GM23338 (cell line): ENCODE measurements around the gene SHANK1. TPM values are rescaled to one million over a fixed set of nuclear protein-coding genes. Genes with fewer than 3 reads are reported as not detected.

ENCODE experiments used
- ATAC-seq: fragments of 200-7000 bp; cut with Tn5 transposase; 3 replicates; pipeline ENCODE4 v1.9.1; 2020
- DNase-seq: peaks from one replicate; pipeline ENCODE4 v3.0.0-alpha.2; 2015; ENCODE audit warnings: low spot score
- H2AFZ ChIP-seq: fragments of 200-600 bp; sonication (generic); 2 replicates; pipeline ENCODE4 v1.8.0; 2016; ENCODE audit warnings: antibody characterized with exemption, mild to moderate bottlenecking, moderate library complexity
- H3F3A ChIP-seq: fragments of 200-600 bp; sonication (generic); replicated peaks from 2 replicates; pipeline ENCODE4 v1.8.0; 2017; ENCODE audit warnings: antibody characterized with exemption, mixed run types, low read depth
- H3K27ac ChIP-seq: fragments of 200-600 bp; sonication (generic); 2 replicates; pipeline ENCODE4 v1.6.1; 2016; ENCODE audit warnings: low read depth
- H3K27me3 ChIP-seq: fragments of 200-600 bp; sonication (generic); 2 replicates; pipeline ENCODE4 v1.8.0; 2016; ENCODE audit warnings: mild to moderate bottlenecking, mixed run types, moderate library complexity; ENCODE audit not compliant: insufficient read depth
- H3K36me3 ChIP-seq: fragments of 200-600 bp; sonication (generic); 2 replicates; pipeline ENCODE4 v1.8.0; 2016; ENCODE audit warnings: mild to moderate bottlenecking; ENCODE audit not compliant: insufficient read depth
- H3K4me1 ChIP-seq: fragments of 200-600 bp; sonication (generic); 2 replicates; pipeline ENCODE4 v1.8.0; 2016; ENCODE audit warnings: mild to moderate bottlenecking, moderate library complexity; ENCODE audit not compliant: insufficient read depth
- H3K4me2 ChIP-seq: fragments of 200-600 bp; sonication (generic); 2 replicates; pipeline ENCODE4 v1.7.1; 2017; ENCODE audit warnings: mixed run types
- H3K4me3 ChIP-seq: fragments of 200-600 bp; sonication (generic); 2 replicates; pipeline ENCODE4 v1.6.1; 2016; ENCODE audit warnings: mixed run types
- H3K79me2 ChIP-seq: fragments of 200-600 bp; sonication (generic); replicated peaks from 2 replicates; pipeline ENCODE4 v1.8.0; 2017; ENCODE audit warnings: mild to moderate bottlenecking; ENCODE audit not compliant: insufficient read depth
- H3K9me2 ChIP-seq: fragments of 200-600 bp; sonication (generic); 2 replicates; pipeline ENCODE4 v1.8.0; 2017; ENCODE audit not compliant: insufficient read depth
- H4K20me1 ChIP-seq: fragments of 200-600 bp; sonication (generic); replicated peaks from 2 replicates; pipeline ENCODE4 v1.8.0; 2017; ENCODE audit warnings: mild to moderate bottlenecking; ENCODE audit not compliant: insufficient read depth
- H3K27ac Mint-ChIP-seq: 2 replicates; pipeline ENCODE4 v1.8.0; 2020; ENCODE audit warnings: inconsistent platforms, mild to moderate bottlenecking, moderate library complexity, mixed read lengths
- H3K27me3 Mint-ChIP-seq: 3 replicates; pipeline ENCODE4 v1.8.0; 2022; ENCODE audit warnings: low read depth, mild to moderate bottlenecking, moderate library complexity, mixed read lengths, inconsistent platforms; ENCODE audit not compliant: insufficient read depth, poor library complexity
- H3K36me3 Mint-ChIP-seq: 3 replicates; pipeline ENCODE4 v1.8.0; 2021; ENCODE audit warnings: low read depth, mild to moderate bottlenecking, inconsistent platforms, moderate library complexity, mixed read lengths
- H3K4me1 Mint-ChIP-seq: 3 replicates; pipeline ENCODE4 v1.8.0; 2020; ENCODE audit warnings: mild to moderate bottlenecking, inconsistent platforms, mixed read lengths
- H3K4me3 Mint-ChIP-seq: 3 replicates; pipeline ENCODE4 v1.8.0; 2021; ENCODE audit warnings: moderate library complexity, mild to moderate bottlenecking, inconsistent platforms, mixed read lengths
- H3K9me3 Mint-ChIP-seq: 3 replicates; pipeline ENCODE4 v1.8.0; 2020; ENCODE audit warnings: moderate library complexity, mild to moderate bottlenecking, inconsistent platforms, mixed read lengths
- CREB1 ChIP-seq: fragments of 250-450 bp; sonication (Bioruptor Pico); IDR thresholded peaks from 2 replicates; pipeline ENCODE4 v1.5.0; 2020; ENCODE audit warnings: low read depth, mild to moderate bottlenecking, moderate library complexity
- CTCF ChIP-seq, 2 experiments: fragments of 200-600 bp in 1 of 2; sonication (generic) in 1 of 2; conservative IDR thresholded peaks; 2 replicates each; pipeline versions ENCODE4 v1.5.1 to v1.6.1; 2016 to 2017; ENCODE audit warnings: antibody characterized with exemption in 2 of 2, low read depth in 2 of 2, mild to moderate bottlenecking in 2 of 2, moderate library complexity in 1 of 2
- ETS1 ChIP-seq: IDR thresholded peaks from 2 replicates; pipeline ENCODE4 v1.6.1; 2016; ENCODE audit warnings: antibody characterized with exemption
- EZH2 ChIP-seq: fragments of 200-600 bp; sonication (generic); IDR thresholded peaks from one replicate; pipeline ENCODE4 v1.8.0; 2017; ENCODE audit warnings: antibody characterized with exemption, mild to moderate bottlenecking, low read depth; ENCODE audit not compliant: unreplicated experiment
- EZH2phosphoT487 ChIP-seq: fragments of 200-600 bp; sonication (generic); IDR thresholded peaks from one replicate; pipeline ENCODE4 v1.8.1; 2018; ENCODE audit warnings: antibody characterized with exemption; ENCODE audit not compliant: unreplicated experiment
- JUNB ChIP-seq: IDR thresholded peaks from one replicate; pipeline ENCODE4 v1.6.1; 2016; ENCODE audit warnings: antibody characterized with exemption; ENCODE audit not compliant: unreplicated experiment
- NANOG ChIP-seq: IDR thresholded peaks from 2 replicates; pipeline ENCODE4 v1.6.1; 2016; ENCODE audit warnings: antibody characterized with exemption, borderline replicate concordance
- POLR2AphosphoS5 ChIP-seq: IDR thresholded peaks from 2 replicates; pipeline ENCODE4 v1.6.1; 2016; ENCODE audit warnings: antibody characterized with exemption, low read depth
- STAT1 ChIP-seq: IDR thresholded peaks from one replicate; pipeline ENCODE4 v1.6.1; 2016; ENCODE audit warnings: antibody characterized with exemption; ENCODE audit not compliant: unreplicated experiment
- ZNF114 ChIP-seq: fragments of 250-450 bp; sonication (Bioruptor Pico); IDR thresholded peaks from 2 replicates; pipeline ENCODE4 v1.5.0; 2020; ENCODE audit warnings: mild to moderate bottlenecking, moderate library complexity
- ZNF331 ChIP-seq: fragments of 250-450 bp; sonication (Bioruptor Pico); IDR thresholded peaks from 2 replicates; pipeline ENCODE4 v1.5.0; 2020; ENCODE audit warnings: low read depth, mild to moderate bottlenecking, moderate library complexity
- ZNF462 ChIP-seq: fragments of 250-450 bp; sonication (Bioruptor Pico); IDR thresholded peaks from 2 replicates; pipeline ENCODE4 v1.5.0; 2020; ENCODE audit warnings: mild to moderate bottlenecking, moderate library complexity
- polyA plus RNA-seq: library from polyadenylated mRNA; unstranded; fragments of >200 nt; fragmentation: Nextera tagmentation; extraction: Ambion mirVana; gene quantifications from 2 replicates; pipeline ENCODE4 v1.2.1, GENCODE V29; 2016
- total RNA-seq: library from RNA; depleted of rRNA; stranded (reverse); fragments of >200 nt; shearing (Covaris generic); gene quantifications from 2 replicates; pipeline ENCODE4 v1.2.3, GENCODE V29; 2014

SHANK1 gene
- total and polyA plus RNA-seq, 2 experiments from 2014 or later, result 0.23 to 4.1 TPM

GRCh38 chr19:50677636-50678035 lies 42.0 kb downstream of the SHANK1 start:
- no peak overlapping the region for H3K4me3 Mint-ChIP-seq
- no peaks in the 10 kb centered on the region for H3K9me2 ChIP-seq
- peaks cover 64% of the 10 kb centered on the region for H3K36me3 Mint-ChIP-seq
- no peak overlapping the region for H2AFZ ChIP-seq
- H3K27me3 Mint-ChIP-seq, result peaks cover 17% of the 10 kb centered on the region
- DNase-seq (peak; percentile 45), ATAC-seq (no peak)
- no peaks in the 10 kb centered on the region for H3K79me2 ChIP-seq
- no peaks in the 10 kb centered on the region for H3K4me1 Mint-ChIP-seq
- TF ChIP-seq ZNF331 (CRISPR knock-in tag) (no peak), ZNF114 (CRISPR knock-in tag) (no peak), JUNB (no peak), CREB1 (no peak), EZH2phosphoT487 (no peak), EZH2 (no peak), STAT1 (no peak)
- H3K27ac Mint-ChIP-seq, result no peak overlapping the region
- H3K27me3 ChIP-seq, result peaks cover 62% of the 10 kb centered on the region
- peaks cover 96% of the 10 kb centered on the region for H3K9me3 Mint-ChIP-seq
- peaks cover 9% of the 10 kb centered on the region; the same call in 1 of the 2 replicates for H3F3A ChIP-seq
- H3K27ac ChIP-seq, result 0 out of 2 replicates have a peak overlapping the region, but pooled peaks have one; percentile 14
- H3K4me1 ChIP-seq, result peaks cover 40% of the 10 kb centered on the region
- no peaks in the 10 kb centered on the region for H3K36me3 ChIP-seq
- no peaks in the 10 kb centered on the region for H4K20me1 ChIP-seq
- peak overlapping the region; percentile 38 for H3K4me3 ChIP-seq
- peak overlapping the region; percentile 75 for H3K4me2 ChIP-seq

GRCh38 chr19:50676625-50677197 lies 42.9 kb downstream of the SHANK1 start:
- H3K27me3 ChIP-seq, result peaks cover 62% of the 10 kb centered on the region
- H3K4me1 ChIP-seq, result peaks cover 40% of the 10 kb centered on the region
- Mint-ChIP-seq H3K4me1 (no peaks in the 10 kb centered on the region), H3K36me3 (peaks cover 62% of the 10 kb centered on the region), H3K9me3 (peaks cover 96% of the 10 kb centered on the region), H3K27ac (no peak overlapping the region), H3K4me3 (no peak overlapping the region), H3K27me3 (peaks cover 18% of the 10 kb centered on the region)
- H3K4me2 ChIP-seq, result no peak overlapping the region; the same call in 1 of the 2 replicates
- no peaks in the 10 kb centered on the region for H3K36me3 ChIP-seq
- H3K4me3 ChIP-seq, result no peak overlapping the region
- ATAC-seq, result no peak
- H3K79me2 ChIP-seq, result no peaks in the 10 kb centered on the region
- H3K27ac ChIP-seq, result no peak overlapping the region
- H2AFZ ChIP-seq, result no peak overlapping the region
- DNase-seq, result peak; percentile 57
- no peaks in the 10 kb centered on the region for H4K20me1 ChIP-seq
- H3K9me2 ChIP-seq, result no peaks in the 10 kb centered on the region
- peaks cover 9% of the 10 kb centered on the region; the same call in 1 of the 2 replicates for H3F3A ChIP-seq
- TF ChIP-seq CTCF (conservative IDR thresholded peaks at IDR 0.05; ENCODE audit: low read depth in 2 of 2) (no peak), CREB1 (no peak), ETS1 (no peak), NANOG (no peak), EZH2 (no peak), JUNB (no peak), POLR2AphosphoS5 (no peak), STAT1 (no peak), ZNF462 (CRISPR knock-in tag) (no peak), EZH2phosphoT487 (no peak), ZNF114 (CRISPR knock-in tag) (no peak)
